Osteoblast (primary cell): Measurements from ENCODE around the gene MLH3. TPM values are rescaled to one million over a fixed set of nuclear protein-coding genes. Genes with fewer than 3 reads are reported as not detected.

Source experiments
- DNase-seq: peaks from one replicate; pipeline ENCODE4 v3.0.0; 2011; ENCODE audit warnings: low spot score, mixed read lengths; ENCODE audit not compliant: insufficient read length; ENCODE audit errors: missing footprints
- H2AFZ ChIP-seq: 2 replicates; pipeline ENCODE4 v1.6.0; 2011; ENCODE audit warnings: mild to moderate bottlenecking, low read length
- H3K27ac ChIP-seq: 2 replicates; pipeline ENCODE4 v1.5.1; 2011; ENCODE audit warnings: mild to moderate bottlenecking, low read depth, low read length, moderate library complexity
- H3K27me3 ChIP-seq: 2 replicates; pipeline ENCODE4 v1.6.0; 2012; ENCODE audit warnings: mild to moderate bottlenecking, control low read depth, inconsistent platforms, low read length, moderate library complexity; ENCODE audit not compliant: insufficient read depth
- H3K36me3 ChIP-seq: 2 replicates; pipeline ENCODE4 v1.5.1; 2011; ENCODE audit warnings: mild to moderate bottlenecking, low read length, control low read depth, moderate library complexity; ENCODE audit not compliant: insufficient read depth
- H3K4me1 ChIP-seq: 2 replicates; pipeline ENCODE4 v1.5.1; 2011; ENCODE audit warnings: mild to moderate bottlenecking, low read length, control low read depth, moderate library complexity; ENCODE audit not compliant: insufficient read depth
- H3K4me2 ChIP-seq: 2 replicates; pipeline ENCODE4 v1.6.0; 2011; ENCODE audit warnings: mild to moderate bottlenecking, low read length; ENCODE audit not compliant: insufficient read depth
- H3K4me3 ChIP-seq: fragments of 200-600 bp; sonication (generic); 3 replicates; pipeline ENCODE4 v1.5.1; 2012; ENCODE audit warnings: mild to moderate bottlenecking, low read length, inconsistent platforms; ENCODE audit not compliant: insufficient read depth
- H3K79me2 ChIP-seq: 2 replicates; pipeline ENCODE4 v1.6.0; 2012; ENCODE audit warnings: mild to moderate bottlenecking, low read length, control low read depth, inconsistent platforms; ENCODE audit not compliant: insufficient read depth
- H3K9me3 ChIP-seq: 2 replicates; pipeline ENCODE4 v1.5.1; 2011; ENCODE audit warnings: low read depth, low read length, control low read depth
- H4K20me1 ChIP-seq: 2 replicates; pipeline ENCODE4 v1.6.0; 2012; ENCODE audit warnings: mild to moderate bottlenecking, low read length, control low read depth; ENCODE audit not compliant: insufficient read depth
- total RNA-seq: library from RNA; depleted of rRNA; stranded (reverse); fragments of >200 nt; gene quantifications from 2 replicates; pipeline ENCODE4 v1.2.3, GENCODE V29; 2012
- TF ChIP-seq, protein P1 (sequence below): IDR thresholded peaks from 2 replicates; pipeline ENCODE4 v1.5.1; 2011; ENCODE audit warnings: mild to moderate bottlenecking, low read depth, low read length, moderate library complexity; ENCODE audit errors: extremely low read depth

The MLH3 gene
- total RNA-seq, 1 donor, result 40.5 TPM

DNA sequence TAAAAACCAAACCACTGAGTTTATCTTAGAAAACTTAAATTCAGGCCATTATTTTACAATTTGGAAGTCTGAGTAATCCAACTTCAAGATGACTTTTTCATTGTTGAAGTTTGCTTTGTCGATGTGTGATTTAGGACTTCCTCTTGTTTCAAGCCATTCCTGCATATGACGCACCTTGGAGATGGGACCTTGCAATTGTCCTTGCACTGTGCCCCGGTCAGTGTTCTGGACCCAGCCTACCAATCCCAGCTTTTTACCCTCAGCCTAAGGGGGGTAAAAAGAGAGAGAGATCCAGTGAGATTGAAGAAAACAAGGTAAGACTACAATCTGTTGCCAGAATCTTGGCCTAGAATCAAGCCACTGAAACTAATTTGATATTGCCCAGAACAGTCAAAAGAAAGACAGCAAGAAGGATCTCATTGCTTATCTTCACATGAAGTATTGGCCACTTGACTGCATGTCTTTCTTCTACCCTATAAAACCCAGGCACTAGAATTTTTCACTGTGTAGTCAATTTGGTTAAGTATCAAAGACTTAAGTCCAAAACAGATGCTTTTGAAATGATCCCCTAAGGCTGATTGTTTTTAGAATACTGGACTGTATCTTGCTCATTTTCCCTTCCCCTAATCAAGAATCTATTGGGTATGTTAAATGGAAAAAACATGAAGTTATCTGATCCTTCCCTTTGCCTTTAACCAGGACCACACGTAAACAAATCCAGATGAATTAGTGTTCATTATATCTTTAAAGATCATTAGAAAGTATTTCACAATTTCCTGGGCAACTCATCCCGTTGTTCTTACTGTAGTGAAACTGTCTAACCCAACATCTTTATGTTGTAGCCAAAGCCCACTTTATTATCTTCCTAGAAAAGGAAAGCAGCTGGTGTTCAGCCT, 2.4 kb upstream of the MLH3 start:
- Histone ChIP-seq H3K4me1 (peaks cover 18% of the 10 kb centered on the region), H4K20me1 (no peaks in the 10 kb centered on the region), H3K4me2 (no peak overlapping the region), H3K9me3 (no peaks in the 10 kb centered on the region), H3K27me3 (no peaks in the 10 kb centered on the region), H2AFZ (no peak overlapping the region), H3K27ac (no peak overlapping the region), H3K4me3 (no peak overlapping the region), H3K79me2 (peaks cover 11% of the 10 kb centered on the region), H3K36me3 (no peaks in the 10 kb centered on the region)
- DNase-seq, result no peak
- TF ChIP-seq, protein P1, sequence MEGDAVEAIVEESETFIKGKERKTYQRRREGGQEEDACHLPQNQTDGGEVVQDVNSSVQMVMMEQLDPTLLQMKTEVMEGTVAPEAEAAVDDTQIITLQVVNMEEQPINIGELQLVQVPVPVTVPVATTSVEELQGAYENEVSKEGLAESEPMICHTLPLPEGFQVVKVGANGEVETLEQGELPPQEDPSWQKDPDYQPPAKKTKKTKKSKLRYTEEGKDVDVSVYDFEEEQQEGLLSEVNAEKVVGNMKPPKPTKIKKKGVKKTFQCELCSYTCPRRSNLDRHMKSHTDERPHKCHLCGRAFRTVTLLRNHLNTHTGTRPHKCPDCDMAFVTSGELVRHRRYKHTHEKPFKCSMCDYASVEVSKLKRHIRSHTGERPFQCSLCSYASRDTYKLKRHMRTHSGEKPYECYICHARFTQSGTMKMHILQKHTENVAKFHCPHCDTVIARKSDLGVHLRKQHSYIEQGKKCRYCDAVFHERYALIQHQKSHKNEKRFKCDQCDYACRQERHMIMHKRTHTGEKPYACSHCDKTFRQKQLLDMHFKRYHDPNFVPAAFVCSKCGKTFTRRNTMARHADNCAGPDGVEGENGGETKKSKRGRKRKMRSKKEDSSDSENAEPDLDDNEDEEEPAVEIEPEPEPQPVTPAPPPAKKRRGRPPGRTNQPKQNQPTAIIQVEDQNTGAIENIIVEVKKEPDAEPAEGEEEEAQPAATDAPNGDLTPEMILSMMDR, result no peak

DNA sequence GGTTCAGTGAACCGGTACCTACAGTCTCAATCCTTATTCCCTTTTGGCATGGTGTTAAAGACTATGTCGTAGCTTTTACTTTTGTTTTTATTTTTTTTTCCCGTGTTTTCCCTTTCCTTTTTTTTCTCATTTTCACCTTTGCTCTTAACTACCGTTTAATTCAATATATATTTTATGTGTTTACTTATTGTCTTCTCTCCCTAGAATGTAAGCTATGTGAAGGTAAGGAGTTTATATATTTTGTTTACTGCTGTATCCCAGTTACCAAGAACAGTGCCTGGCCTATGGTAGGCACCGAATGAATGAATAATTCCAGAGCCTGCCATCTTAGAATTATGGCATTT, 261 bp upstream of the MLH3 start:
- no peaks in the 10 kb centered on the region for H3K9me3 ChIP-seq
- H3K79me2 ChIP-seq, result peaks cover 5% of the 10 kb centered on the region
- peak overlapping the region; percentile 77 for H3K4me3 ChIP-seq
- H3K4me2 ChIP-seq, result peak overlapping the region; percentile 81
- no peaks in the 10 kb centered on the region for H3K36me3 ChIP-seq
- peak overlapping the region; percentile 80 for H2AFZ ChIP-seq
- peaks cover 27% of the 10 kb centered on the region for H3K4me1 ChIP-seq
- H4K20me1 ChIP-seq, result no peaks in the 10 kb centered on the region
- TF ChIP-seq, protein P1, result no peak
- DNase-seq, result no peak
- H3K27ac ChIP-seq, result peak overlapping the region; percentile 71
- H3K27me3 ChIP-seq, result no peaks in the 10 kb centered on the region

DNA sequence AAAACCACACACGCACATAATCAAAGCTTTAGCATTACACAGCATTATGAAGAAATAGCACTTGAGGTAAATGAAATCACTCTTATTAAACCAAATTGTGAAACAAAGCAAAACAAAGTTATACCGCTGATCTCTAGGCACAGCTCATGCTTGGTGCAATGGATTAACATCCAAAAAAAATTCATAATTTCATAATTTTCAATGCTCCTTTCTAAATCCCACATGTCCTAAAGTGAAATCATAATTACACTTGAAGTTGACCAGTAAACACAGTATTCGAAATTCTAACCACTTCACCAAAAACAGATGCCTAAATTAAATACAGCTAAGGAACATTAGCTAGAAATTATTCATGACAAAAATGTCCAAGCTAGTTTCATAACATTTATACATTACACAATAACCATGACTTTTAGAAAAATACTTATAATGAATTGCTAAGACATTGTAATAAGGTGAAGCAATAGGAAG, 1.5 kb downstream of the MLH3 start:
- H4K20me1 ChIP-seq, result no peaks in the 10 kb centered on the region
- no peaks in the 10 kb centered on the region for H3K9me3 ChIP-seq
- no peak overlapping the region for H2AFZ ChIP-seq
- no peaks in the 10 kb centered on the region for H3K36me3 ChIP-seq
- peak overlapping the region; percentile 23 for H3K4me3 ChIP-seq
- peak overlapping the region; percentile 71 for H3K27ac ChIP-seq
- DNase-seq, result no peak
- H3K4me1 ChIP-seq, result peaks cover 30% of the 10 kb centered on the region
- H3K79me2 ChIP-seq, result peaks cover 17% of the 10 kb centered on the region
- H3K27me3 ChIP-seq, result no peaks in the 10 kb centered on the region
- H3K4me2 ChIP-seq, result peak overlapping the region; percentile 81
- TF ChIP-seq, protein P1, result no peak

- peak overlapping the region; percentile 71 for H3K27ac ChIP-seq
- peaks cover 19% of the 10 kb centered on the region for H3K79me2 ChIP-seq
- TF ChIP-seq, protein P1, result no peak
- H3K27me3 ChIP-seq, result no peaks in the 10 kb centered on the region
- DNase-seq, result no peak
- H3K4me3 ChIP-seq, result peak overlapping the region; percentile 23
- peaks cover 36% of the 10 kb centered on the region for H3K4me1 ChIP-seq
- H3K36me3 ChIP-seq, result no peaks in the 10 kb centered on the region
- no peak overlapping the region for H2AFZ ChIP-seq
- no peaks in the 10 kb centered on the region for H4K20me1 ChIP-seq
- H3K9me3 ChIP-seq, result no peaks in the 10 kb centered on the region
- peak overlapping the region; percentile 81 for H3K4me2 ChIP-seq
Observed at GRCh38 chr14:75049136-75049535, 2.1 kb downstream of the MLH3 start.
